Measurements from ENCODE around the gene KCMF1. TPM values are rescaled to one million over a fixed set of nuclear protein-coding genes. Genes with fewer than 3 reads are reported as not detected.

The KCMF1 gene
- total RNA-seq, 1 donor from 2014 or later = 64.2 TPM

DNA sequence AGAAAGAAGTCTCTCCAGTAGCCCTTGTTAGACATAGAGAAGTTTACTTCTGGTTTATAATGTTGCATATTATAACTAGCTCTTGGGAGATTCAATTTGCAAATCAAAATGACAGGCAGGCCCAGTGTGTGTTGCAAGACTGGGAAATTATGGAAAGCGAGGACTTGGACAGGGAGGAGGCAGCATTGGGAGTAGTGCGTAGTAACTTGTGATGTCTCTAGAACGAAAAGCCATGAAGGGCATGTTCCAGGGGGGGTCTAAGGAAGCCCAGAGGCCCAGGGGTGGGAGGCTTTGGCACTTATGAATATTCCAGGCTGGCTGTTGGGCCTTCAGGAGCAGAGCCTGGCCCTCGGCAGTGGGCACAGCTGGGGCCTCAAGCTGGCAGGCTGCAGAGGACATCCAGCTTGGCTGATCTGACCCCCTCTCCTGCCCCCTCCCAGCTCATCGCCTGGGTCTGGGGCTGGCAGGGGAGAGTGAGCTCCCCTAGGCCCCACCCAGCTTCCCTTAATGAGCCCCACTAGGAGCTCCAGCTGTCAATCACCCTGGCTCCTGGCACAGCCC is 107.0 kb downstream of the KCMF1 start:
- Histone ChIP-seq H3K36me3 (no peaks in the 10 kb centered on the region), H3K27me3 (ENCODE audit: low read depth) (no peaks in the 10 kb centered on the region), H3K4me3 (no peak overlapping the region), H3K9me3 (no peaks in the 10 kb centered on the region), H3K27ac (no peak overlapping the region), H3K4me1 (no peaks in the 10 kb centered on the region)
- intact Hi-C loops (cut with DNase I) = no loop called here
- ATAC-seq = peak in 1 of 2 donors; percentile 30
- TF ChIP-seq, protein P1, sequence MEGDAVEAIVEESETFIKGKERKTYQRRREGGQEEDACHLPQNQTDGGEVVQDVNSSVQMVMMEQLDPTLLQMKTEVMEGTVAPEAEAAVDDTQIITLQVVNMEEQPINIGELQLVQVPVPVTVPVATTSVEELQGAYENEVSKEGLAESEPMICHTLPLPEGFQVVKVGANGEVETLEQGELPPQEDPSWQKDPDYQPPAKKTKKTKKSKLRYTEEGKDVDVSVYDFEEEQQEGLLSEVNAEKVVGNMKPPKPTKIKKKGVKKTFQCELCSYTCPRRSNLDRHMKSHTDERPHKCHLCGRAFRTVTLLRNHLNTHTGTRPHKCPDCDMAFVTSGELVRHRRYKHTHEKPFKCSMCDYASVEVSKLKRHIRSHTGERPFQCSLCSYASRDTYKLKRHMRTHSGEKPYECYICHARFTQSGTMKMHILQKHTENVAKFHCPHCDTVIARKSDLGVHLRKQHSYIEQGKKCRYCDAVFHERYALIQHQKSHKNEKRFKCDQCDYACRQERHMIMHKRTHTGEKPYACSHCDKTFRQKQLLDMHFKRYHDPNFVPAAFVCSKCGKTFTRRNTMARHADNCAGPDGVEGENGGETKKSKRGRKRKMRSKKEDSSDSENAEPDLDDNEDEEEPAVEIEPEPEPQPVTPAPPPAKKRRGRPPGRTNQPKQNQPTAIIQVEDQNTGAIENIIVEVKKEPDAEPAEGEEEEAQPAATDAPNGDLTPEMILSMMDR (IDR thresholded peaks at IDR 0.05) = no peak
- DNase-seq = no peak

- no peaks in the 10 kb centered on the region for H3K4me1 ChIP-seq
- H3K9me3 ChIP-seq = no peaks in the 10 kb centered on the region
- intact Hi-C loops (cut with DNase I) = no loop called here
- H3K4me3 ChIP-seq = no peak overlapping the region
- H3K27ac ChIP-seq = no peak overlapping the region
- TF ChIP-seq, protein P1 (IDR thresholded peaks at IDR 0.05) = no peak
- no peak for ATAC-seq
- H3K36me3 ChIP-seq = no peaks in the 10 kb centered on the region
- no peaks in the 10 kb centered on the region for H3K27me3 ChIP-seq (ENCODE audit: low read depth)
- DNase-seq = no peak
Observed at GRCh38 chr2:85078536-85078935, 107.6 kb downstream of the KCMF1 start.

DNA sequence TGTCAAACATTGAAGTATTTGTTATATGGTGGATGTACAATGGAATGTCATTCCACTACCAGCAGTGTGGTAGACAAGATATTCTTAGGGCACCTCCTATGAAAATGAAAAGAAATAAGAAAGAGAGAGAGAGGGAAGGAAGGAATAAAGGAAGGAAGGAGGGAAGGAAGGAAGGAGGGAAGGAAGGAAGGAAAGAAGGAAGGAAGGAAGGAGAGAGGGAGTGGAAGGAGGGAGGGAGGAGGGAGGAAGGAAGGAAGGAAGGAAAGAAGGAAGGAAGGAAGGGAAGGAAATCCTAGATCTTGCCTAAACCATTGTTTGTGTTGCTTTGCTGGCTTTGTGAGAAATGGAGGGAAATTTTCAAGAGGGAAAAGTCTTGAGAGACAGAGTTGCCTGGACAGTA is 112.1 kb downstream of the KCMF1 start:
- ATAC-seq = no peak
- H3K4me1 ChIP-seq = no peaks in the 10 kb centered on the region
- TF ChIP-seq, protein P1 (IDR thresholded peaks at IDR 0.05) = no peak
- intact Hi-C loops (cut with DNase I) = no loop called here
- no peak overlapping the region for H3K27ac ChIP-seq
- no peaks in the 10 kb centered on the region for H3K36me3 ChIP-seq
- H3K27me3 ChIP-seq (ENCODE audit: low read depth) = no peaks in the 10 kb centered on the region
- no peaks in the 10 kb centered on the region for H3K9me3 ChIP-seq
- H3K4me3 ChIP-seq = no peak overlapping the region
- DNase-seq = no peak

GRCh38 chr2:85085563-85085962 is 114.6 kb downstream of the KCMF1 start:
- no peaks in the 10 kb centered on the region for H3K4me1 ChIP-seq
- ATAC-seq (no peak), DNase-seq (no peak)
- intact Hi-C loops (cut with DNase I) = no loop called here
- H3K9me3 ChIP-seq = no peaks in the 10 kb centered on the region
- no peak overlapping the region for H3K27ac ChIP-seq
- H3K36me3 ChIP-seq = no peaks in the 10 kb centered on the region
- H3K4me3 ChIP-seq = no peak overlapping the region
- H3K27me3 ChIP-seq (ENCODE audit: low read depth) = no peaks in the 10 kb centered on the region
- TF ChIP-seq, protein P1 (IDR thresholded peaks at IDR 0.05) = no peak

GRCh38 chr2:85087541-85087940 is 116.6 kb downstream of the KCMF1 start:
- intact Hi-C loops (cut with DNase I) = no loop called here
- no peak overlapping the region for H3K4me3 ChIP-seq
- ATAC-seq (no peak), DNase-seq (no peak)
- H3K27ac ChIP-seq = no peak overlapping the region
- no peaks in the 10 kb centered on the region for H3K27me3 ChIP-seq (ENCODE audit: low read depth)
- no peaks in the 10 kb centered on the region for H3K9me3 ChIP-seq
- no peaks in the 10 kb centered on the region for H3K4me1 ChIP-seq
- TF ChIP-seq, protein P1 (IDR thresholded peaks at IDR 0.05) = no peak
- H3K36me3 ChIP-seq = no peaks in the 10 kb centered on the region
